Fibroblast of lung (primary cell): ENCODE results near the gene UBE2Q2.

Experiments used
- CTCF ChIP-seq, 2 donors: IDR thresholded peaks in 1 of 2; conservative IDR thresholded peaks in 1 of 2; 1 replicate in 1 of 2; 2 replicates in 1 of 2; pipeline ENCODE4 v1.5.1; 2011 to 2012; ENCODE audit warnings: low read length in 2 of 2, control low read depth in 1 of 2, inconsistent platforms in 1 of 2, low read depth in 1 of 2, mild to moderate bottlenecking in 1 of 2
- EZH2 ChIP-seq: IDR thresholded peaks from 2 replicates; pipeline ENCODE4 v1.5.1; 2012; ENCODE audit warnings: low read length, control low read depth, mild to moderate bottlenecking; ENCODE audit errors: missing control alignments

GRCh38 chr15:75943246-75943645 is 100.0 kb downstream of the UBE2Q2 start:
- TF ChIP-seq CTCF (conservative IDR thresholded peaks at IDR 0.05 in 1 of 2, IDR thresholded peaks at IDR 0.05 in 1 of 2; ENCODE audit: low read depth in 1 of 2, low read length in 2 of 2) (no peak), EZH2 (no peak)
